IPS-NIHi7 (cell line): Measurements from ENCODE around the gene EIF3L.

ENCODE experiments used
- DNase-seq: peaks from one replicate; pipeline ENCODE4 v3.0.0; 2012; ENCODE audit warnings: mixed read lengths; ENCODE audit errors: extremely low spot score

Gene EIF3L

GRCh38 chr22:37905534-37906363 is 56.5 kb downstream of the EIF3L start, which contains the start of gene MICALL1:
Gene MICALL1 (plus strand): TSS chr22:37906297. CDS start chr22:37906423, 126 bp downstream.
- DNase-seq, result peak; percentile 91

- DNase-seq, result no peak
These were observed 57.3 kb downstream of the EIF3L start for GRCh38 chr22:37906364-37907008.

- DNase-seq, result no peak
These were observed 58.1 kb downstream of the EIF3L start for GRCh38 chr22:37907036-37907954.

GRCh38 chr22:37909766-37910165 is 60.5 kb downstream of the EIF3L start:
- no peak for DNase-seq

- DNase-seq, result no peak
These were observed 61.9 kb downstream of the EIF3L start for GRCh38 chr22:37910890-37911672.

- peak; percentile 51 for DNase-seq
These were observed 62.5 kb downstream of the EIF3L start for GRCh38 chr22:37911697-37912096.

GRCh38 chr22:37912171-37912570 is 63.0 kb downstream of the EIF3L start:
- no peak for DNase-seq

GRCh38 chr22:37913233-37913721 is 64.1 kb downstream of the EIF3L start:
- no peak for DNase-seq

- DNase-seq, result no peak
These were observed 67.1 kb downstream of the EIF3L start for GRCh38 chr22:37916311-37916710.

GRCh38 chr22:37917874-37918548 is 68.8 kb downstream of the EIF3L start:
- DNase-seq, result no peak

- DNase-seq, result no peak
These were observed 69.5 kb downstream of the EIF3L start for GRCh38 chr22:37918580-37919270.

GRCh38 chr22:37920126-37920525 is 70.9 kb downstream of the EIF3L start:
- no peak for DNase-seq

GRCh38 chr22:37922191-37922590 is 73.0 kb downstream of the EIF3L start:
- DNase-seq, result no peak

- no peak for DNase-seq
These were observed 74.7 kb downstream of the EIF3L start for GRCh38 chr22:37923927-37924326.

- no peak for DNase-seq
These were observed 75.3 kb downstream of the EIF3L start for GRCh38 chr22:37924386-37925065.

GRCh38 chr22:37925330-37925729 is 76.1 kb downstream of the EIF3L start:
- DNase-seq, result no peak

GRCh38 chr22:37925767-37926166 is 76.5 kb downstream of the EIF3L start:
- no peak for DNase-seq

- DNase-seq, result no peak
These were observed 77.1 kb downstream of the EIF3L start for GRCh38 chr22:37926358-37926757.
